IPS-NIHi11 (cell line): ENCODE results near the gene SUPT4H1.

Experiments used
- DNase-seq: peaks from one replicate; pipeline ENCODE4 v3.0.0; 2012; ENCODE audit warnings: mixed read lengths, low spot score

Gene SUPT4H1

DNA sequence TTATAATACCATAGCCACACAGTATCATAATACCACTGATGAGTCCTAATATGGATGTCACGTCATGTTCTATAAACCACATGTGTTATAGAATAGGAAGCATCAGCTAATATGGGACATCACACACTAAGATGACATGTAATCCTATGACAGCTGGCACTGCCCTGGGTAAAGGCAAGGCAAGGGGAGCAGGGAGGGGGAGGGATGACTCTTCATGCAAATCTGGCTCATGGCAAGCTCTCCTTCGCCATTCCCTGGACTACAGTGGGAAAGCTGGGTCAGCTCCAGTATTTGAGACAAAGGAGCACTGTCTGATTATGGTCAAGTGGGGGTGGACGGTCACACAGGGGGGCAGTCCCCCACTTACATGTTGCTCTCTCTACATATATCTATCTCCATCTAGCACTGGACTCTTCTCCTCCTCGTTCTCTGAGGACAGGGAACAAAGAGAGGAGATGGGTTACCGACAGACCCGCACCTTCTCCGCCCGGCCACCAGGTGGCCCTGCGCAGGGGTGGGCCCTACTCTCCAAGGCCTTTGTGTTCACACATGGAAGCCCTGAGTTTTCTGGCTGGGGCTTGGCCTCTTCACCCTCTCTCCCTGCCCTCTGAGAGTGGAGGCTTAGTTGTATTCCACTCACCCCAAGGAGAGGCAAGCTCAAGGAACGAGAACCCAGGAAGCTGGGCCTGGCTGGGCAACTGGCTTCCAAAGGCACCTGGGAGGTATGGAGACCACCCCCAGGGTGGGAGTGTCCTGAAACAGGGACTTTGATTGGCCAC lies 47.8 kb downstream of the SUPT4H1 start:
- peak; percentile 94 for DNase-seq

DNA sequence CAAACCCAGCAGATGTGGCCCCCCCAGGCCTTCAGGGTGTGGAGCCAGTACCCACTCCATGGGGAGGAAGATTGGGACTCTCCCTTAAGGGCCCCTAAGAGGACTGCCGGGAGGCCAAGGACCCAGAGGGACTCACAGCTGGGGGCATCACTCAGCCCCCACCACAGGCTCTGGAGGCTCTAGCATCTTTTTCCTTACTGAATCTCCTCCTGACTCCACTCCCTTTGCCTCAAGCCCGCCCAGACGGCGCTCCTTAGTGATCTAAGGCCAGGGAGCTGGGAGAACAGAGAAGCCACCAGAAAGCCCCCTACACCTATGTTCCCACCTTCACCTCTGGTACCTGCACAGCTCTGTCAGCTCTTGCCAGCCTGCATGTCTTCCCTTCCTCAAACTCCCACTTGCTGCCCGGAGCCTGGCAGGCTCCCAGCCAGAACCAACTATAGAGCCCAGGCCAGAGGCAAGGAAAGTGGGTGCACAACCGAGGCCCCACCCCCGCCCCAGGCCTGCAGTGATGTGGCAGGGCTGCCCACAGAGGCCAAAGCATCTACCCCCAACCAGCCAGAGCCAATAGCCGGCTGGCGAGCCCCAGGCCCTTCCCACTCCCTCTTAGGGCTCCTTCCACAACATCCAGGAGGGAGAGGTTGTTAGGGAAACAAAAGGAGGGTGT lies 48.9 kb downstream of the SUPT4H1 start:
- DNase-seq = peak; percentile 27

DNA sequence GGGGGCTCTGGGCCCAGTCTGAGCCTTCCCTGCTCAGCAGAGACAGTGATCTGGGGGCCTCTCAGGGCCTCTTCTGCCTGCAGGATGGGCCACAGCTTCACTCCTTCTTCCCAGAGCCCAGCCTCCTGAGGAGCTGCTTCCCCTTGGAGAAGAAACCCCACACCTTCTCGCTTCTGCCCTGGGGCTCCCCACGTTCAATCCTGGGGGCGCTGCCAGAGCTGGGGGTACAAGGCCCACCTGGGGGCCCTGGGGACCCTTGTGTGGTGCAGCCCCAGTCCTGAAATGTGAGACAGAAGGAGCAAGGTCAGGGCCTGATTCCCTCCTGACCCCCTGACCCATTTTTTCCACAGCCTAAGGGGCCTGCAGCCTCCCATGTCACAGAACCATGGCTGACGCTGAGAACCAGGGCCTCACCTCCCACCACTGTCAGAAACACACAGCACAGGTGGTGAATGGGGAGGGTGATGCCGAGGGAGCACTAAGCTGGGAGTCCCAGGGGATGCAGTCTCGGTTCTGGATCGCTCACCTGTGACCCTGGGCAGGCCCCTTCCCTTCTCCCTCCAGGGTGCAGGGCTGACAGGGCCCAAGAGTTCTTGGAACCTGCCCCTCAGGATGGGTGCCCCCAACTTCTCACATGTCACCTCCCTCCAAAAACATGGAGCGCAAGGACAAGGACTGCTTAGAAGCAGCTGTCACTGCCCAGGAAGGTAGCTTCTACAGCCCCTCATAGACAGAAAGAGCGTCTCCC lies 49.7 kb downstream of the SUPT4H1 start:
- DNase-seq = peak; percentile 1

DNA sequence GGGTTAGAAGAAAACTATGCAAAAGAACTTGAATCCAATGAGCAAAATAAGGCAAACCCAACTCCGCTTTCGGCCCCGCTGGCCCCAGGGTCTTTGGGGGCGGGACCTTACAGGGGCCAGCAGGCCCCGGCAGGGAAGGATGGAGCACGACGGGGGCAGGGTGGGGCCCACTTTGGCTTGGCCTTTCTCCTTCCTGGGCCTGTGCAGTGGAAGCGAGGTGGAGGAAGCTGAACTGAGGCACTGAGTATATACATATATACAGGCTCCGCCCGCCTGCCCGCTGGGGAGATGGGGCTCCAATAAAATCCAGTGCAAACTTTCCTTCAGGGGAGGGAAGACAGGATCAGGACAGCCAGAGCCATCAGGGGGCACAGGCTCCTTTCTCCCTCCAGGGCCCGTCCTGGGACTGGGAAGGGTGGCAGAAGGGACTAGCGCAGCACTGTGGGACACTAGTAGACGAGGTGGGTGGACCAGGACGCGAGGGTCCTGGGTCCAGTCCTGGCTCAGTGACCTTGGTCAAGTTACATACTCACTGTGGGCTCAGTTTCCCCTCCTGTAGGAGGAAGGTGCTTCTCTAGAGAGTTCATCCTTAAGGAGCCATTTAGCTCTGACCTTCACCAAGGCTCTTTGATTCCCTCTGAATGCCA lies 50.4 kb downstream of the SUPT4H1 start:
- DNase-seq = peak; percentile 7

GRCh38 chr17:58300336-58300735 lies 51.7 kb downstream of the SUPT4H1 start:
- DNase-seq = peak; percentile 0
